K562 (cell line): ENCODE measurements around the gene COL13A1. TPM values are rescaled to one million over a fixed set of nuclear protein-coding genes. Genes with fewer than 3 reads are reported as not detected.

Experiments
- ATAC-seq: fragments of 200-7000 bp; cut with Tn5 transposase; 3 replicates; pipeline ENCODE4 v1.9.1; 2020; ENCODE audit warnings: moderate library complexity
- BruUV-seq: library from RNA; stranded (reverse); fragments of 400-500 nt; replicated peaks from 2 replicates; lab custom pipeline; 2021; lab: Mats Ljungman, UMichigan
- CTCF ChIA-PET: fragments of 300-600 bp; formaldehyde crosslinking; extraction: SDS; loops from one replicate; lab custom pipeline; 2021; ENCODE audit warnings: low intra/inter-chr PET ratio; lab: Yijun Ruan, JAX
- POLR2A ChIA-PET: fragments of 300-600, 350-650 bp; sonication (Branson Sonifier 250); formaldehyde crosslinking; extraction: SDS; loops from one replicate; lab custom pipeline; 2021; ENCODE audit warnings: antibody characterized with exemption, inconsistent platforms; lab: Yijun Ruan, JAX
- DNase-seq, 4 experiments: peaks; one replicate each; pipeline versions ENCODE4 v3.0.0 to v3.0.0-alpha.2; 2011 to 2018; ENCODE audit warnings: low spot score in 3 of 4, mixed read lengths in 3 of 4; ENCODE audit errors: extremely low read depth in 1 of 4
- FAIRE-seq: peaks from 2 replicates; lab custom pipeline; 2011; peaks lifted over from hg19 to GRCh38; lab: Jason Lieb, UNC
- H2AFZ ChIP-seq: 2 replicates; pipeline ENCODE4 v1.6.0; 2011; ENCODE audit warnings: low read depth, low read length, control low read depth, inconsistent platforms
- H3K27ac ChIP-seq: fragments of 200-600 bp; 3 replicates; pipeline ENCODE4 v1.8.0; 2011; ENCODE audit warnings: low read depth, mild to moderate bottlenecking, control low read depth, inconsistent platforms, low read length, moderate library complexity, mixed read lengths; ENCODE audit errors: extremely low read depth
- H3K27me3 ChIP-seq, 2 experiments: fragments of 300-600 bp in 1 of 2; 2 replicates in 1 of 2; 3 replicates in 1 of 2; pipeline versions ENCODE4 v1.6.0 to v1.8.0; 2011; ENCODE audit warnings: inconsistent platforms in 2 of 2, low read length in 2 of 2, mild to moderate bottlenecking in 1 of 2, mixed read lengths in 1 of 2, moderate library complexity in 1 of 2; ENCODE audit not compliant: control insufficient read depth in 2 of 2, insufficient read depth in 2 of 2
- H3K36me3 ChIP-seq: fragments of 300-600 bp; 3 replicates; pipeline ENCODE4 v1.8.0; 2011; ENCODE audit warnings: mild to moderate bottlenecking, low read length, inconsistent platforms; ENCODE audit not compliant: control insufficient read depth, insufficient read depth
- H3K4me1 ChIP-seq, 2 experiments: fragments of 200-600 bp in 1 of 2; replicated peaks in 1 of 2; 2 replicates in 1 of 2; 3 replicates in 1 of 2; pipeline versions ENCODE4 v1.5.1 to v1.8.0; 2011; ENCODE audit warnings: inconsistent platforms in 2 of 2, low read length in 2 of 2, mild to moderate bottlenecking in 1 of 2, mixed read lengths in 1 of 2, moderate library complexity in 1 of 2; ENCODE audit not compliant: control insufficient read depth in 2 of 2, insufficient read depth in 2 of 2
- H3K4me2 ChIP-seq: 2 replicates; pipeline ENCODE4 v1.6.1; 2011; ENCODE audit warnings: low read length, control low read depth, inconsistent platforms, mixed read lengths; ENCODE audit not compliant: insufficient read depth
- H3K4me3 ChIP-seq: fragments of 200-600 bp; sonication (generic), shearing (Covaris generic); 2 replicates; pipeline ENCODE4 v1.5.1; 2016; ENCODE audit warnings: control low read depth, inconsistent platforms
- H3K79me2 ChIP-seq: fragments of 200-600 bp; 3 replicates; pipeline ENCODE4 v1.8.0; 2011; ENCODE audit warnings: low read length, inconsistent platforms; ENCODE audit not compliant: control insufficient read depth, insufficient read depth
- H3K9ac ChIP-seq, 2 experiments: 2 replicates each; pipeline versions ENCODE4 v1.6.0 to v1.6.1; 2011; ENCODE audit warnings: low read depth in 2 of 2, low read length in 2 of 2, control low read depth in 1 of 2, inconsistent platforms in 1 of 2, mild to moderate bottlenecking in 1 of 2, mixed read lengths in 1 of 2; ENCODE audit not compliant: insufficient read depth in 1 of 2
- H3K9me1 ChIP-seq: one replicate; pipeline ENCODE4 v1.6.0; 2011; ENCODE audit warnings: inconsistent platforms, mild to moderate bottlenecking, low read length, moderate library complexity; ENCODE audit not compliant: control insufficient read depth, insufficient read depth
- H3K9me3 ChIP-seq: replicated peaks from 2 replicates; pipeline ENCODE4 v1.5.1; 2011; ENCODE audit warnings: low read depth, low read length, inconsistent platforms; ENCODE audit not compliant: control insufficient read depth, insufficient read depth
- H4K20me1 ChIP-seq: replicated peaks from 2 replicates; pipeline ENCODE4 v1.6.1; 2011; ENCODE audit warnings: low read length, inconsistent platforms, mixed read lengths; ENCODE audit not compliant: control insufficient read depth, insufficient read depth
- NFXL1 ChIP-seq: fragments of 450-650 bp; formaldehyde crosslinking; IDR thresholded peaks from 2 replicates; pipeline ENCODE4 v1.4.0; 2021; ENCODE audit warnings: mild to moderate bottlenecking
- REST ChIP-seq, 2 experiments: fragments of 450-650 bp; formaldehyde crosslinking in 1 of 2; IDR thresholded peaks; 2 replicates each; pipeline versions ENCODE4 v1.4.0 to v1.6.1; 2014 to 2020; ENCODE audit warnings: mild to moderate bottlenecking in 2 of 2, borderline replicate concordance in 1 of 2, low read depth in 1 of 2
- ZNF311 ChIP-seq: fragments of 250-450 bp; sonication (Bioruptor Pico); IDR thresholded peaks from 2 replicates; pipeline ENCODE4 v1.4.0; 2020; ENCODE audit warnings: mild to moderate bottlenecking, moderate library complexity
- ZNF512 ChIP-seq: IDR thresholded peaks from 2 replicates; pipeline ENCODE4 v1.6.1; 2016; ENCODE audit warnings: missing genetic modification characterization, missing compliant biosample characterization
- WGBS: fragments of 100-300 bp; shearing (Covaris generic); methylation state at CpG from one replicate; pipeline ENCODE4 v1.1.6; 2016; ENCODE audit warnings: low coverage, mixed read lengths; ENCODE audit not compliant: insufficient coverage; ENCODE audit errors: missing lambda C conversion rate; 5-methylcytosine and 5-hydroxymethylcytosine counted together
- in situ Hi-C: fragments of 300-500 bp; cut with MboI; formaldehyde crosslinking; loops from 4 replicates; pipeline ENCODE4 v1.15.0; 2018; ENCODE audit warnings: inconsistent platforms, mixed read lengths
- intact Hi-C: fragments of 100-400 bp; cut with micrococcal nuclease; formaldehyde crosslinking; loops from 2 replicates; pipeline ENCODE4 v1.14.2; 2022
- polyA plus RNA-seq, 8 experiments: library from polyadenylated mRNA; depleted of rRNA in 4 of 8; stranded (reverse) in 5 of 8; unstranded in 3 of 8; fragments of >200 nt; fragmentation: Nextera tagmentation in 2 of 8; fragmentation: Illumina TruSeq in 1 of 8; extraction: Ambion mirVana in 2 of 8; extraction: Trizol in 1 of 8; gene quantifications; 2 replicates each; pipeline versions ENCODE4 v1.2.1 to v1.2.3, GENCODE V29; 2011 to 2014; ENCODE audit warnings: inconsistent platforms in 1 of 8, missing spikeins in 1 of 8
- total RNA-seq, 7 experiments: library from RNA; depleted of rRNA in 6 of 7; stranded (reverse); fragments of >200 nt in 6 of 7; fragmentation: Illumina TruSeq in 2 of 7; extraction: Trizol in 2 of 7; gene quantifications; 2 replicates each; pipeline versions ENCODE4 v1.2.1 to v1.2.3, GENCODE V29; 2011 to 2021; ENCODE audit warnings: low replicate concordance in 1 of 7

The COL13A1 gene
- total and polyA plus RNA-seq, 9 of the 15 experiments (the other 6 are each of a cell fraction or from before 2014, with no cell fraction given), result not detected

GRCh38 chr10:69797959-69798358 is 3.7 kb upstream of the COL13A1 start:
- no peak overlapping the region for H3K4me3 ChIP-seq
- H4K20me1 ChIP-seq, result peaks cover 3% of the 10 kb centered on the region; the same call in 1 of the 2 replicates
- BruUV-seq, result no TSS peak
- H3K9ac ChIP-seq, result no peak overlapping the region
- FAIRE-seq, result no peak
- ATAC-seq, result no peak
- TF ChIP-seq ZNF512 (tag) (no peak), ZNF311 (CRISPR knock-in tag) (no peak)
- in situ Hi-C loops, result no loop called here
- H3K27me3 ChIP-seq, result peaks cover 16 to 42% of the 10 kb centered on the region in 2 experiments; a peak in 3 of 5 replicates
- WGBS, result 2% methylated on average over 7 of the region's 7 CpGs
- H3K36me3 ChIP-seq, result no peaks in the 10 kb centered on the region
- H3K79me2 ChIP-seq, result no peaks in the 10 kb centered on the region
- H2AFZ ChIP-seq, result no peak overlapping the region
- intact Hi-C loops, result no loop called here
- H3K4me2 ChIP-seq, result no peak overlapping the region
- ChIA-PET POLR2A (no interaction called here), CTCF (no interaction called here)
- H3K9me3 ChIP-seq, result no peaks in the 10 kb centered on the region
- no peak for DNase-seq
- H3K9me1 ChIP-seq, result no peaks in the 10 kb centered on the region
- no peak overlapping the region for H3K27ac ChIP-seq
- peaks cover 0 to 13% of the 10 kb centered on the region in 2 experiments; a peak in 1 of 5 replicates for H3K4me1 ChIP-seq

GRCh38 chr10:69800109-69800508 is 1.6 kb upstream of the COL13A1 start:
- ChIA-PET CTCF (interaction anchor here (2.9 kb wide), 1 partner anchor 155 kb away, joined by 14 read pairs; no protein-coding TSS in a partner anchor), POLR2A (interaction anchor here (0.5 to 1.0 kb wide), 2 partner anchors 12 to 65 kb away, joined by 3 read pairs; no protein-coding TSS in a partner anchor)
- WGBS, result 0% methylated on average over 3 of the region's 3 CpGs
- Histone ChIP-seq H3K4me2 (no peak overlapping the region), H3K27ac (no peak overlapping the region), H3K9me1 (no peaks in the 10 kb centered on the region), H3K9me3 (no peaks in the 10 kb centered on the region), H3K4me1 (peaks cover 0 to 13% of the 10 kb centered on the region in 2 experiments; a peak in 1 of 5 replicates), H3K4me3 (no peak overlapping the region), H3K79me2 (no peaks in the 10 kb centered on the region), H4K20me1 (peaks cover 3% of the 10 kb centered on the region; the same call in 1 of the 2 replicates), H2AFZ (no peak overlapping the region), H3K9ac (no peak overlapping the region), H3K27me3 (peaks cover 17 to 59% of the 10 kb centered on the region in 2 experiments; a peak in 4 of 5 replicates), H3K36me3 (no peaks in the 10 kb centered on the region)
- intact Hi-C loops (loop anchor here (1.0 to 5.0 kb wide), 3 partner anchors 104 to 158 kb away; no protein-coding TSS in a partner anchor), in situ Hi-C loops (no loop called here)
- peak; percentile 87 for ATAC-seq
- peak; percentile 48 to 69 (median 61) for DNase-seq
- peak; percentile 85 for FAIRE-seq
- BruUV-seq, result no TSS peak
- no peak for TF ChIP-seq NFXL1 (CRISPR knock-in tag)
- TF ChIP-seq REST (IDR thresholded peaks at IDR 0.05; ENCODE audit: borderline replicate concordance), result peak; percentile 47; the same call in 1 of the 2 replicates
- TF ChIP-seq REST (CRISPR knock-in tag; IDR thresholded peaks at IDR 0.05; ENCODE audit: low read depth), result no peak
